A549 treated with GW870086 at 1 μM for 4 hours (cell line): Measurements from ENCODE around the gene KCNK6. TPM values are rescaled to one million over a fixed set of nuclear protein-coding genes. Genes with fewer than 3 reads are reported as not detected.

Experiments used
- total RNA-seq: library from RNA; stranded (reverse); fragments of 200-300 nt; extraction: Qiagen RNA extraction; gene quantifications from 5 replicates; pipeline ENCODE4 v1.2.3, GENCODE V29; 2022; ENCODE audit warnings: low read depth

Gene KCNK6
- total RNA-seq: 4.2 to 5.4 TPM (median 4.9 TPM) in 5 replicates

DNA sequence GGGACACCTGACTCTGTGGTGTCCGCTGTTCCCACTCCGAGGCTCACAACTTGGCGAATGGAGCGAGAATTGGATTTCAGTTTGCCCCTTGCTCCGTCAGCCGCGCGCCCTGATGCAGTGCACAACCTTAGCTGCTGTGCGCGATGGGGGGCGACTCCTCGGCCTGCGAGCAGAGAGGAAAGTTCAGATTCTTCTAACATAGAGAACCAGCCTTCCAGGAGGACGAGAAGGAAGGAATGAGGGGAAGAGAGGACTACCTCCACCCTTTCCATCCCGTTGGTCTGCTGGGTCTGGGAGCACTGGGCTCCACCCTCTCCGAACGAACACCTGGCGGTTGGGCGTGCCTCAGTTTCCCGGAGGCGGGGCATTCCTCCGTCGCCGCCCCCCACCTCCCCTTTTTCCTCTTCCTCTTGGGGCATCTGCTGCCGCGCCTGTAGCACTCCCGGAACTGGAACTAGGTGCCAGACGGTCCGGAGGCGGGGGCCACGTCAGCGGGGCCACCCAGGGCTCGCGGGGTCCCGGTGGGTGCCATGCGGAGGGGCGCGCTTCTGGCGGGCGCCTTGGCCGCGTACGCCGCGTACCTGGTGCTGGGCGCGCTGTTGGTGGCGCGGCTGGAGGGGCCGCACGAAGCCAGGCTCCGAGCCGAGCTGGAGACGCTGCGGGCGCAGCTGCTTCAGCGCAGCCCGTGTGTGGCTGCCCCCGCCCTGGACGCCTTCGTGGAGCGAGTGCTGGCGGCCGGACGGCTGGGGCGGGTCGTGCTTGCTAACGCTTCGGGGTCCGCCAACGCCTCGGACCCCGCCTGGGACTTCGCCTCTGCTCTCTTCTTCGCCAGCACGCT is at the start of gene KCNK6:
Gene KCNK6, plus strand, starts transcription at position 425 of the 838 bp plus-strand sequence. Its CDS starts 106 bp downstream, at position 531.

DNA sequence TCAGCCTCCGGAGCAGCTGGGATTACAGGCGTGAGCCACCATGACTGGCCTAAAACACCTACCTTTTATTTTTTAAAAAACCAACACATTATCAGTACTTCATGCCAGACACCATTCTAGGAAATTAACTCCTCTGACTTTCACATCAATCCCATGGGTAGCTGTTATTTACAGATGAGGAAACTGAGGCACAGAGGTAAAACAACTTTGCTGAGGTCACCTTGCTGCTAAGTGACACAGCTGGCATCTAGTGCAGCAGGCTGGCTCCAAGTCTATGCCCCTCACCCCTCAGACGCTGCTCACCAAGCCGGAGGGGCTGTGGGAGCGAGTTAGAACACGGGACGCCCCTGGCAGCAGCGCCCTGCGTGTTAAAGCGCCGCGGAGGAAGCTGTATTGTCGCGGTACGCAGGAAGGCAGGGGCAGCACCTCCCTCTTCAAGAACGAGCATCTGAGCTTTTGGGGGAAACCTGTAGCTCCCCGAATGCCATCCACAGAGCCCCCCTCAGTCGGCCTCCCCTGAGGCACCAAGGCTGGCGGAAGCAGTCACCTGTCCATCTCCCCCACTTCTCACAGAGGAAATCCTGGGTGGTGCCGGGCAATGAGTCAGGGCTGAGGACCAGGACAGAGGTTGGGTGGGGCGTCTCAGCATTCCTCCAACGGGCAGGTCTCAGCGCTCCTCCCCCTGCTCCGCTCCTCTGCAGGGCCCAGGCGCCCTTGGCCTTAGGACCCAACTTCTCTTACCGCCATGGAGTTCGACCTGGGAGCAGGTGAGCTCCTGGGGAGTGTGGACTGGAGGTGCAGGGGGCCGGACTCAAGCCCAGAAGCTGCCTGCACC is 15.9 kb upstream of the KCNK6 start, which contains the start of gene C19orf33:
Gene C19orf33, plus strand, starts transcription at position 735 of the 835 bp plus-strand sequence. Its CDS starts 11 bp downstream, at position 746.

DNA sequence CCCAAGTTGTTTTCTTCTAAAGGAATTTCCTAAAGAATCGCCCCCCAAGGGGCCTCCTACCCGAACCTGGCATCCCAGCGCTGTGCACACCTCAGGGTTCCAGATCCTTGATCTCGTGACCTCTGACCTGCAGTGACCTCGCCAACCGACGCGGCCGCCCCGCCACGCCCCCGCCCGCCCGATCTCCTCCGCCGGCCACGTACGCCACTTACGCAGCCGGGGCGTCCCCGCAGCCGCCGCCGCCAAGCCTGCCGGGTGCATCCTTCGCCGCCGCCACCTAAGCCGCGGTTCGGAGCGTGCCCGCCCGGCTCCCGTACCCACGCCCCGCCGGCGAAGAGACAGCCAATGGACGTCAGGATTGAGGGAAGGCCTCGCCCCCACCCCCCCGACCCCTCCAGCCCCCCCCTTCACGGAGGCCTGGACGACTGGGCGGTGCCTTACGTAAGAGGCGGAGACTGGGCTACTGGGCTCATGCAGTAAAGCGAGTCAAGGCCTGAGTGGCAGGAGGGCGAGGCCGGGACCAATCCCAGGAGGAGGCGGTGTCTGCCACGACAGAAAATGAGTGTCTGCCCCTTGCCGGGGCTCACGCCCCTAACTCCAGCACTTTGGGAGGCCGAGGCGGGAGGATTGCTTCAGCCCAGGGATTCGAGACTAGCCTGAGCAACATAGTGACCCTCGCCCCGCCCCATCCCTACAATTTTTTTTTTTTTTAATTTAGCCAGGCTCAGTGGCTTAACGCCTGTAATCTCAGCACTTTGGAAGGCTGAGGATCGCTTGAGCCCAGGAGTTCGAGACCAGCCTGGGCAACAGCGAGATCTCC is 3.8 kb upstream of the KCNK6 start, which contains the start of gene YIF1B:
Gene YIF1B, minus strand, starts transcription at position 291 of the 820 bp plus-strand sequence. Its CDS starts 30 bp downstream, at position 261.

DNA sequence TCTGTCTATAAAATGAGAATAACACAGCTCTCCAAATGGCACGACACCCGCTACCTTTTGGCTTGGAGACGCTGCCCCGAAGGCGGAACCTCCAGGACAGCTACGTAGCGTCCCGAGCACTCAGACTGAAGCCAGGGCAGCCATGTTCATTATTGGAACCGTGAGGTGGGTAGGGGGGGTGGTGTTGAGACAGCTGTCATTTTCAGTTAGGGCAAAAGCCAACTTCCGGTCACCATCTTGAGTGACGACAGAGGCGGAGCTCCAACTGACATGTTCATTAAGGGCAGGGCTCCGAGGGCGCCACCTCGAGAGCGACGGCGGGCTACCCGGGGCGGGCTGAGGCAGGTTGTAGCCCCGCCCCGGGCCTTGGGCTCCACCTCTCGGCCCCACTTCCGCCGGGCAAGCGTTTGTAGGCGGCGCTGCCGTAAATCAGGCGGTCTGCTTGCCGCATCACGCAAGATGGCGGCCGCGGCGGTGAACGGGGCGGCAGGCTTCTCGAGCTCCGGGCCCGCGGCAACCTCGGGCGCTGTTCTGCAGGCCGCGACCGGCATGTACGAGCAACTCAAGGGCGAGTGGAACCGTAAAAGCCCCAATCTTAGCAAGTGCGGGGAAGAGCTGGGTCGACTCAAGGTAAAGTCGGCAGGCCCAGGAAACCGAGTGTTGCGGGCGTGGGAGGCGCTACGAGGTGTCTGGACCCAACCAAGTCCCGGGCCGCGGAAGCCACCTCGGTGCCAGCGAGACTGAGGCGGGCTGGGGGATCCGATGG is 54.9 kb downstream of the KCNK6 start, which contains the start of gene PSMD8:
Gene PSMD8, plus strand, starts transcription at position 240 of the 766 bp plus-strand sequence. Its CDS starts 31 bp downstream, at position 271.

Other genes with a start within 250 kb of the KCNK6 start
- 3.5 to 4.8 TPM (median 4.5 TPM) in 5 replicates for gene DPF1, start 95.6 kb upstream of the KCNK6 start, total RNA-seq
- gene PPP1R14A, start 63.5 kb upstream of the KCNK6 start, total RNA-seq: 98.1 to 110 TPM (median 107 TPM) in 5 replicates
- gene SPINT2, start 55.3 kb upstream of the KCNK6 start, total RNA-seq: 266 to 360 TPM (median 337 TPM) in 5 replicates
- 692 to 827 TPM (median 715 TPM) in 5 replicates for gene C19orf33, start 15.6 kb upstream of the KCNK6 start, total RNA-seq
- gene YIF1B, start 3.9 kb upstream of the KCNK6 start, total RNA-seq: 101 to 136 TPM (median 126 TPM) in 5 replicates
- 0.62 to 1.4 TPM (median 1.1 TPM) in 5 replicates for gene CATSPERG, start 16.0 kb downstream of the KCNK6 start, total RNA-seq
- 452 to 527 TPM (median 502 TPM) in 5 replicates for gene PSMD8, start 54.7 kb downstream of the KCNK6 start, total RNA-seq
- 0.25 to 0.56 TPM (median 0.28 TPM) in 5 replicates for gene GGN, start 68.2 kb downstream of the KCNK6 start, total RNA-seq
- gene SPRED3, start 68.9 kb downstream of the KCNK6 start, total RNA-seq: 1.8 to 3.1 TPM (median 2.6 TPM) in 5 replicates
- gene FAM98C, start 83.2 kb downstream of the KCNK6 start, total RNA-seq: 16.9 to 28.0 TPM (median 26.3 TPM) in 5 replicates
- gene RASGRP4, start 106.4 kb downstream of the KCNK6 start, total RNA-seq: 0.07 to 0.23 TPM (median 0.11 TPM) in 4 of 5 replicates, not detected in the other
- gene RYR1, start 113.8 kb downstream of the KCNK6 start, total RNA-seq: 4.7 to 7.6 TPM (median 5.6 TPM) in 5 replicates